H1 (cell line): ENCODE data around the gene IRF5. TPM values are rescaled to one million over a fixed set of nuclear protein-coding genes. Genes with fewer than 3 reads are reported as not detected.

ENCODE experiments used
- CTCF ChIA-PET: fragments of 300-600 bp; sonication (Branson Sonifier 250); formaldehyde crosslinking; loops from one replicate; lab custom pipeline; 2021; ENCODE audit not compliant: partially characterized antibody; lab: Charles Lee
- POLR2A ChIA-PET: fragments of 300-600 bp; sonication (Branson Sonifier 250); formaldehyde crosslinking; loops from one replicate; lab custom pipeline; 2021; ENCODE audit warnings: inconsistent platforms; ENCODE audit not compliant: partially characterized antibody; lab: Charles Lee
- DNase-seq, 2 experiments: peaks; one replicate each; pipeline versions ENCODE4 v3.0.0 to v3.0.0-alpha.2; 2010 to 2022; ENCODE audit warnings: low spot score in 2 of 2, low read depth in 1 of 2, mixed read lengths in 1 of 2
- FAIRE-seq: peaks from 2 replicates; lab custom pipeline; 2011; peaks lifted over from hg19 to GRCh38; lab: Jason Lieb, UNC
- H2AFZ ChIP-seq: 2 replicates; pipeline ENCODE4 v1.8.1; 2012; ENCODE audit warnings: low read length, inconsistent platforms
- H2AK5ac ChIP-seq: 2 replicates; pipeline ENCODE4 v1.6.1; 2013; ENCODE audit warnings: low read depth, low read length
- H2BK120ac ChIP-seq: replicated peaks from 2 replicates; pipeline ENCODE3; 2013; ENCODE audit warnings: low read depth, low read length, inconsistent platforms
- H2BK12ac ChIP-seq: 2 replicates; pipeline ENCODE4 v1.6.1; 2013; ENCODE audit warnings: low read depth, low read length
- H2BK15ac ChIP-seq: 2 replicates; pipeline ENCODE4 v1.6.1; 2013; ENCODE audit warnings: low read length
- H2BK20ac ChIP-seq: 2 replicates; pipeline ENCODE4 v1.6.1; 2013; ENCODE audit warnings: low read length
- H2BK5ac ChIP-seq: 2 replicates; pipeline ENCODE4 v1.6.1; 2013; ENCODE audit warnings: low read depth, low read length
- H3K14ac ChIP-seq: 2 replicates; pipeline ENCODE4 v1.6.1; 2013; ENCODE audit warnings: inconsistent platforms; ENCODE audit not compliant: insufficient read length
- H3K18ac ChIP-seq: 2 replicates; pipeline ENCODE4 v1.6.1; 2013; ENCODE audit warnings: low read length; ENCODE audit errors: extremely low read depth
- H3K23ac ChIP-seq: 2 replicates; pipeline ENCODE4 v1.6.1; 2013; ENCODE audit warnings: inconsistent platforms; ENCODE audit not compliant: insufficient read length
- H3K23me2 ChIP-seq: 2 replicates; pipeline ENCODE4 v1.6.1; 2013; ENCODE audit warnings: low read depth, low read length
- H3K27ac ChIP-seq: 2 replicates; pipeline ENCODE4 v1.6.1; 2011; ENCODE audit warnings: low read depth, low read length, inconsistent platforms
- H3K27me3 ChIP-seq, 4 experiments: replicated peaks in 1 of 4; 1 replicate in 1 of 4; 2 replicates in 3 of 4; pipeline versions ENCODE4 v1.6.1 to v1.8.1; 2011 to 2013; ENCODE audit warnings: low read length in 3 of 4, mild to moderate bottlenecking in 3 of 4, inconsistent platforms in 2 of 4, mixed read lengths in 2 of 4, moderate library complexity in 1 of 4; ENCODE audit not compliant: control insufficient read depth in 3 of 4, insufficient read depth in 3 of 4; ENCODE audit errors: extremely low read depth in 1 of 4
- H3K36me3 ChIP-seq, 4 experiments: 2 replicates each; pipeline versions ENCODE4 v1.6.1 to v1.8.1; 2011 to 2013; ENCODE audit warnings: mild to moderate bottlenecking in 4 of 4, low read length in 3 of 4, moderate library complexity in 2 of 4, control low read depth in 1 of 4, inconsistent platforms in 1 of 4; ENCODE audit not compliant: insufficient read depth in 4 of 4, control insufficient read depth in 2 of 4
- H3K4ac ChIP-seq: replicated peaks from 2 replicates; pipeline ENCODE3; 2013; ENCODE audit warnings: low read length, low read depth, mixed read lengths, inconsistent platforms; ENCODE audit not compliant: insufficient read length
- H3K4me1 ChIP-seq, 4 experiments: replicated peaks in 1 of 4; 1 replicate in 1 of 4; 2 replicates in 3 of 4; pipeline versions ENCODE4 v1.6.1 to v1.8.1; 2011 to 2013; ENCODE audit warnings: low read length in 3 of 4, inconsistent platforms in 2 of 4, mixed read lengths in 1 of 4; ENCODE audit not compliant: insufficient read depth in 4 of 4, control insufficient read depth in 3 of 4
- H3K4me2 ChIP-seq, 2 experiments: 2 replicates each; pipeline versions ENCODE4 v1.6.1 to v1.8.1; 2011 to 2013; ENCODE audit warnings: low read depth in 2 of 2, low read length in 2 of 2, control low read depth in 1 of 2, inconsistent platforms in 1 of 2, mild to moderate bottlenecking in 1 of 2; ENCODE audit not compliant: insufficient read depth in 1 of 2
- H3K4me3 ChIP-seq, 4 experiments: fragments of 200-600, 300-600 bp in 1 of 4; sonication (generic), shearing (Covaris generic), sonication (Bioruptor Twin) in 1 of 4; 2 replicates each; pipeline versions ENCODE4 v1.5.1 to v1.8.1; 2011 to 2016; ENCODE audit warnings: low read length in 4 of 4, low read depth in 3 of 4, control low read depth in 2 of 4, inconsistent platforms in 2 of 4, mild to moderate bottlenecking in 2 of 4, mixed read lengths in 1 of 4, moderate library complexity in 1 of 4; ENCODE audit not compliant: insufficient read depth in 2 of 4; ENCODE audit errors: extremely low read depth in 1 of 4
- H3K56ac ChIP-seq: replicated peaks from 2 replicates; pipeline ENCODE3; 2013; ENCODE audit warnings: low read depth, mild to moderate bottlenecking, mixed read lengths, low read length, inconsistent platforms; ENCODE audit not compliant: insufficient read length
- H3K79me1 ChIP-seq: 2 replicates; pipeline ENCODE4 v1.6.1; 2013; ENCODE audit warnings: low read depth, low read length, control low read depth
- H3K79me2 ChIP-seq, 2 experiments: 2 replicates each; pipeline versions ENCODE4 v1.6.1 to v1.8.1; 2012 to 2013; ENCODE audit warnings: low read length in 2 of 2, mild to moderate bottlenecking in 2 of 2, inconsistent platforms in 1 of 2; ENCODE audit not compliant: insufficient read depth in 2 of 2, control insufficient read depth in 1 of 2
- H3K9ac ChIP-seq, 4 experiments: replicated peaks in 1 of 4; 1 replicate in 1 of 4; 2 replicates in 3 of 4; pipeline versions ENCODE4 v1.6.1 to v1.8.1; 2011 to 2013; ENCODE audit warnings: low read depth in 3 of 4, low read length in 3 of 4, control low read depth in 2 of 4, mild to moderate bottlenecking in 2 of 4, moderate library complexity in 2 of 4, inconsistent platforms in 1 of 4; ENCODE audit errors: extremely low read depth in 1 of 4
- H3K9me3 ChIP-seq, 2 experiments: 2 replicates each; pipeline versions ENCODE4 v1.6.1 to v1.8.1; 2012 to 2013; ENCODE audit warnings: mild to moderate bottlenecking in 2 of 2, moderate library complexity in 2 of 2, control low read depth in 1 of 2, inconsistent platforms in 1 of 2, low read depth in 1 of 2, low read length in 1 of 2, mixed read lengths in 1 of 2; ENCODE audit not compliant: insufficient read depth in 2 of 2
- H4K20me1 ChIP-seq, 2 experiments: replicated peaks in 1 of 2; 2 replicates each; pipeline versions ENCODE3 to v1.8.1; 2011 to 2013; ENCODE audit warnings: inconsistent platforms in 2 of 2, low read length in 2 of 2, mild to moderate bottlenecking in 1 of 2; ENCODE audit not compliant: insufficient read depth in 2 of 2, control insufficient read depth in 1 of 2
- H4K5ac ChIP-seq: 2 replicates; pipeline ENCODE4 v1.6.1; 2013; ENCODE audit warnings: low read length, low read depth, mixed read lengths, inconsistent platforms; ENCODE audit not compliant: insufficient read length
- H4K8ac ChIP-seq: 2 replicates; pipeline ENCODE4 v1.8.0; 2013; ENCODE audit warnings: mild to moderate bottlenecking, moderate library complexity, low read length, inconsistent platforms; ENCODE audit not compliant: insufficient read depth; ENCODE audit errors: extremely low read depth
- H4K91ac ChIP-seq: replicated peaks from 2 replicates; pipeline ENCODE3; 2013; ENCODE audit warnings: low read length, mixed read lengths, inconsistent platforms; ENCODE audit not compliant: insufficient read length
- BACH1 ChIP-seq: IDR thresholded peaks from 2 replicates; pipeline ENCODE4 v1.6.1; 2012; ENCODE audit warnings: low read length, improper control_type of control experiment
- CTBP2 ChIP-seq: IDR thresholded peaks from 2 replicates; pipeline ENCODE4 v1.7.0; 2011; ENCODE audit warnings: borderline replicate concordance, mild to moderate bottlenecking, moderate library complexity, mixed read lengths, low read length; ENCODE audit not compliant: insufficient read depth, insufficient read length
- EP300 ChIP-seq, 2 experiments: IDR thresholded peaks; 1 replicate in 1 of 2; 2 replicates in 1 of 2; pipeline ENCODE4 v1.6.1; 2011 to 2012; ENCODE audit warnings: low read depth in 2 of 2, low read length in 2 of 2, mild to moderate bottlenecking in 2 of 2, borderline replicate concordance in 1 of 2, inconsistent platforms in 1 of 2, moderate library complexity in 1 of 2
- EZH2 ChIP-seq: fragments of 200-600 bp; sonication (generic); IDR thresholded peaks from 2 replicates; pipeline ENCODE4 v1.7.1; 2012; ENCODE audit warnings: low read depth, mild to moderate bottlenecking, moderate library complexity, low read length, inconsistent platforms; ENCODE audit not compliant: severe bottlenecking
- PHF8 ChIP-seq: fragments of 200-600 bp; sonication (generic); conservative IDR thresholded peaks from 2 replicates; pipeline ENCODE4 v1.7.1; 2012; ENCODE audit warnings: low read depth, mild to moderate bottlenecking, inconsistent platforms, low read length, moderate library complexity
- RBBP5 ChIP-seq: IDR thresholded peaks from 2 replicates; pipeline ENCODE4 v1.7.1; 2012; ENCODE audit warnings: low read depth, mild to moderate bottlenecking, inconsistent platforms, low read length, moderate library complexity, borderline replicate concordance
- RXRA ChIP-seq: IDR thresholded peaks from 2 replicates; pipeline ENCODE4 v1.6.1; 2011; ENCODE audit warnings: low read depth, mild to moderate bottlenecking, low read length, moderate library complexity; ENCODE audit not compliant: insufficient read depth
- SP2 ChIP-seq: IDR thresholded peaks from 2 replicates; pipeline ENCODE4 v1.6.1; 2012; ENCODE audit warnings: mild to moderate bottlenecking, low read length, inconsistent platforms
- TEAD4 ChIP-seq: IDR thresholded peaks from 2 replicates; pipeline ENCODE4 v1.6.1; 2012; ENCODE audit warnings: low read depth, low read length, inconsistent platforms, mixed read lengths
- WGBS, 2 experiments: shearing (Covaris generic) in 1 of 2; methylation state at CpG; one replicate each; pipeline versions ENCODE4 v1.1.6 to v1.1.7; 2013 to 2015; ENCODE audit warnings: low lambda C conversion rate in 2 of 2, mixed read lengths in 2 of 2, inconsistent platforms in 1 of 2, low coverage in 1 of 2, missing lambda C conversion rate in 1 of 2; ENCODE audit not compliant: insufficient replicate concordance in 2 of 2, insufficient coverage in 1 of 2, insufficient read length in 1 of 2; ENCODE audit errors: extremely low coverage in 1 of 2, missing lambda C conversion rate in 1 of 2; 5-methylcytosine and 5-hydroxymethylcytosine counted together
- polyA plus RNA-seq, 7 experiments: library from polyadenylated mRNA; depleted of rRNA in 3 of 7; stranded (reverse) in 5 of 7; unstranded in 2 of 7; fragments of >200 nt in 5 of 7; fragments of 200-250 nt in 2 of 7; gene quantifications; 1 replicate in 5 of 7; 2 replicates in 1 of 7; 4 replicates in 1 of 7; pipeline versions ENCODE4 v1.2.1 to v1.2.3, GENCODE V29; 2011 to 2013; ENCODE audit warnings: missing spikeins in 2 of 7, mixed read lengths in 2 of 7
- total RNA-seq: library from RNA; stranded (reverse); fragmentation: NEBNext Ultra II Directional; extraction: Animal tissue kit (Norgen Biotek cat#: 25700); gene quantifications from 2 replicates; pipeline ENCODE4 v1.2.1, GENCODE V29; 2021
- TF ChIP-seq, protein P1 (sequence below): IDR thresholded peaks from 2 replicates; pipeline ENCODE4 v1.6.1; 2011; ENCODE audit warnings: low read depth, mild to moderate bottlenecking, low read length; ENCODE audit not compliant: insufficient read depth

IRF5 gene
- total and polyA plus RNA-seq, 2 of the 8 experiments (the other 6 are each of a cell fraction or from before 2014, with no cell fraction given): 0.28 to 1.1 TPM

DNA sequence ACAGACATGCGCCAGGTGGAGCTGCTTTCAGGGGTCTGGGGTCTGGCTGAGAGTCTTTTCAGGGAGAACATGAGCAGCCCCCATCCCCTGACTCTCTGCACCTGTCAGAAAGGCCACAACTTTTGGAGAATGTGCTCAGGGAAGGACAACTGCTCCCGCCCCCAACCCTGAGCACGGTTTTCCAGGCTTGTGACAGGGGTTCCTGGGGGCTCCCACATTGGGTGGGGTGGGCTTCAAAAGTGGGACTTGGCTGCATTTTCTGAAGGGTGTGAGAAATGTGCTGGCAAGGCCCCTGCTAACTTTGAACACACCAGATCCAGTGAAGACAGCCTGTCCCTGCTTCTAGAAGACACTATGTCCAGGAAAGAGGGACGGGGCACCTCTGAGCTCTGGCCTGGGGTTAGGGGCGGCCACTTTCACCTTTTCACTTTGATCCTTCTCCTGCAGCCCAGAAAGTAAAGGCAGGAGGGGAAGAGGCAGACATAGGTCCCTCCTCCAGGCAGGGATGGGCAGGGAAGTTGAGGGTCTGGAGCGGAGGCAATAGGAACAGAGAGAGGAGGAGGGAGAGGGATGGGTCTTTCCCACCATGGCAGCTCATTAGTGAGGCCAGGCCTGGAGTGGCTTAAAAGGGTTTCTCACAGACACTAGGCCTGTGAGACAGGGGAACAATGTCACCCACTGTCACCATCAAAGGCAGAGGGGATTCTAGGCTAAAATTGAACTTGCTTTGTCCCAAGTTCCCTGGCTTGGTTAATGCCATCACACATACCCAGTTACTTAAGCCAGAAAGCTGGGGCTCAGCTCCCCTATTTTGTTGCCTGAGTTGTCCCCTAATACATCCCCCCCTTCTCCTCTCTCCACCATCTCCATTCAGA is 28.7 kb upstream of the IRF5 start:
- H3K14ac ChIP-seq: no peak overlapping the region
- TF ChIP-seq BACH1: no peak
- TF ChIP-seq RBBP5: no peak
- no peak for TF ChIP-seq SP2
- TF ChIP-seq EP300 (IDR thresholded peaks at IDR 0.05; ENCODE audit: borderline replicate concordance in 1 of 2, low read depth in 2 of 2, low read length in 2 of 2): no peak
- no peak for TF ChIP-seq PHF8
- TF ChIP-seq, protein P1, sequence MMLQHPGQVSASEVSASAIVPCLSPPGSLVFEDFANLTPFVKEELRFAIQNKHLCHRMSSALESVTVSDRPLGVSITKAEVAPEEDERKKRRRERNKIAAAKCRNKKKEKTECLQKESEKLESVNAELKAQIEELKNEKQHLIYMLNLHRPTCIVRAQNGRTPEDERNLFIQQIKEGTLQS: no peak
- TF ChIP-seq TEAD4: no peak
- no peak for TF ChIP-seq CTBP2
- TF ChIP-seq RXRA: no peak
- no peak for TF ChIP-seq EZH2

More for the DNA sequence above, 28.7 kb upstream of the IRF5 start:
- Histone ChIP-seq H2BK5ac (no peak overlapping the region), H3K56ac (no peak overlapping the region), H3K9me3 (no peaks in the 10 kb centered on the region), H2BK12ac (peak overlapping the region; percentile 50; the same call in 1 of the 2 replicates), H3K4me3 (peak overlapping the region; percentile 37 to 67 (median 52); a peak in 5 of 8 replicates), H3K27me3 (peaks cover 5 to 44% (median 29%) of the 10 kb centered on the region in 4 experiments; a peak in 6 of 7 replicates), H2BK20ac (no peak overlapping the region), H3K4me1 (peaks cover 4 to 30% (median 19%) of the 10 kb centered on the region in 4 experiments), H3K18ac (no peak overlapping the region), H3K36me3 (no peaks in the 10 kb centered on the region), H3K9ac (no peak overlapping the region), H4K8ac (no peak overlapping the region), H3K27ac (no peak overlapping the region), H3K4ac (no peak overlapping the region), H2AFZ (peak overlapping the region; percentile 39; the same call in 1 of the 2 replicates), H3K79me2 (no peaks in the 10 kb centered on the region), H4K20me1 (no peaks in the 10 kb centered on the region), H4K5ac (no peak overlapping the region), H3K79me1 (no peaks in the 10 kb centered on the region), H3K23me2 (peaks cover 11% of the 10 kb centered on the region; the same call in 1 of the 2 replicates), H3K23ac (no peak overlapping the region), H4K91ac (no peak overlapping the region), H2AK5ac (no peak overlapping the region), H3K4me2 (peak overlapping the region; percentile 89 to 91), H2BK120ac (no peak overlapping the region), H2BK15ac (no peak overlapping the region)
- DNase-seq (peak in 1 of 2 experiments; percentile 42), FAIRE-seq (no peak)
- WGBS, 2 experiments: 79% methylated on average over 5 of the region's 6 CpGs; no CpG with 5 or more reads in 1 of the 2 experiments
- CTCF ChIA-PET: interaction anchor here (1.1 to 4.5 kb wide), 6 partner anchors 10 to 77 kb away, joined by 3 to 42 read pairs (median 4); no protein-coding TSS in a partner anchor
- POLR2A ChIA-PET: interaction anchor here (1.2 to 2.0 kb wide), 4 partner anchors 12 to 47 kb away, joined by 3 to 5 read pairs (median 4); no protein-coding TSS in a partner anchor
